PC-3 (cell line): ENCODE data around the gene WDR38.

Experiments
- CTCF ChIP-seq: fragments of 300-600 bp; sonication (generic); conservative IDR thresholded peaks from 2 replicates; pipeline ENCODE4 v1.5.1; 2017; ENCODE audit warnings: antibody characterized with exemption, low read depth, mild to moderate bottlenecking, low read length
- EZH2phosphoT487 ChIP-seq: fragments of 300-600 bp; sonication (generic); IDR thresholded peaks from 2 replicates; pipeline ENCODE4 v1.6.1; 2018; ENCODE audit warnings: mild to moderate bottlenecking, antibody characterized with exemption, low read length, borderline replicate concordance

- TF ChIP-seq CTCF (no peak), EZH2phosphoT487 (no peak)
Measured at GRCh38 chr9:124844291-124844690, 9.0 kb upstream of the WDR38 start.
